ENCODE measurements around the gene NUP88. TPM values are rescaled to one million over a fixed set of nuclear protein-coding genes. Genes with fewer than 3 reads are reported as not detected.

The NUP88 gene
- total and polyA plus RNA-seq, 10 of the 15 experiments (the other 5 are each of a cell fraction or from before 2014, with no cell fraction given), result 110 to 244 (median 188) TPM

GRCh38 chr17:5380491-5381135, 38.8 kb downstream of the NUP88 start:
- intact Hi-C loops (cut with micrococcal nuclease; ENCODE audit: unreplicated experiment), result no loop called here

More at GRCh38 chr17:5380491-5381135, 38.8 kb downstream of the NUP88 start:
- ChIA-PET RAD21 (ENCODE audit: unreplicated experiment) (interaction anchor here (1.5 kb wide), 1 partner anchor 36 kb away, joined by 5 read pairs; no protein-coding TSS in a partner anchor), SMC1A (ENCODE audit: uncharacterized antibody, unreplicated experiment) (interaction anchor here (0.6 kb wide), 2 partner anchors 134 to 189 kb away, joined by 3 read pairs; partner anchors contain the start of gene ZNF594), POLR2A (interaction anchor here (0.6 kb wide), 1 partner anchor 62 kb away, joined by 7 read pairs; no protein-coding TSS in a partner anchor), CTCF (interaction anchor here (1.3 kb wide), 1 partner anchor 18 kb away, joined by 5 read pairs; no protein-coding TSS in a partner anchor)
- no peak for FAIRE-seq
- in situ Hi-C loops (cut with MboI), result no loop called here
- Histone ChIP-seq H3K36me3 (ENCODE audit: control insufficient read depth in 2 of 2, insufficient read depth in 2 of 2, low read length in 1 of 2) (peaks cover 35 to 65% of the 10 kb centered on the region in 2 experiments), H3K27me3 (replicated peaks in 1 of 2; ENCODE audit: control insufficient read depth in 2 of 2, insufficient read depth in 2 of 2, low read length in 1 of 2) (no peaks in the 10 kb centered on the region), H3K79me2 (ENCODE audit: control insufficient read depth, insufficient read depth, low read length) (no peaks in the 10 kb centered on the region), H3K4me1 (ENCODE audit: control insufficient read depth, insufficient read depth, low read length) (no peaks in the 10 kb centered on the region), H3K9me3 (replicated peaks; ENCODE audit: control insufficient read depth, insufficient read depth, low read length) (no peaks in the 10 kb centered on the region), H3K27ac (ENCODE audit: control insufficient read depth, insufficient read depth) (no peak overlapping the region), H3K4me3 (no peak overlapping the region), H3K9ac (ENCODE audit: control insufficient read depth, insufficient read depth, low read length) (no peak overlapping the region), H3K4me2 (ENCODE audit: control insufficient read depth, insufficient read depth) (no peak overlapping the region), H4K20me1 (ENCODE audit: control insufficient read depth, insufficient read depth) (no peaks in the 10 kb centered on the region; the same call in 1 of the 2 replicates), H2AFZ (ENCODE audit: control insufficient read depth, low read depth, low read length) (no peak overlapping the region)
- no TSS peak for BruUV-seq (replicated peaks)
- DNase-seq (ENCODE audit: low read depth, low spot score), result no peak
- TF ChIP-seq JUNB (IDR thresholded peaks at IDR 0.05), result no peak
- TF ChIP-seq CBX5 (IDR thresholded peaks at IDR 0.05; ENCODE audit: low read depth), result no peak
- no peak for TF ChIP-seq MYC (IDR thresholded peaks at IDR 0.05; ENCODE audit: insufficient read depth, insufficient read length, insufficient replicate concordance, low read length, severe bottlenecking)
- TF ChIP-seq MYB (IDR thresholded peaks at IDR 0.05; ENCODE audit: borderline replicate concordance, low read depth, low read length), result no peak
- TF ChIP-seq BRCA1 (IDR thresholded peaks at IDR 0.05; ENCODE audit: low read depth, low read length), result no peak
- TF ChIP-seq, protein P1, sequence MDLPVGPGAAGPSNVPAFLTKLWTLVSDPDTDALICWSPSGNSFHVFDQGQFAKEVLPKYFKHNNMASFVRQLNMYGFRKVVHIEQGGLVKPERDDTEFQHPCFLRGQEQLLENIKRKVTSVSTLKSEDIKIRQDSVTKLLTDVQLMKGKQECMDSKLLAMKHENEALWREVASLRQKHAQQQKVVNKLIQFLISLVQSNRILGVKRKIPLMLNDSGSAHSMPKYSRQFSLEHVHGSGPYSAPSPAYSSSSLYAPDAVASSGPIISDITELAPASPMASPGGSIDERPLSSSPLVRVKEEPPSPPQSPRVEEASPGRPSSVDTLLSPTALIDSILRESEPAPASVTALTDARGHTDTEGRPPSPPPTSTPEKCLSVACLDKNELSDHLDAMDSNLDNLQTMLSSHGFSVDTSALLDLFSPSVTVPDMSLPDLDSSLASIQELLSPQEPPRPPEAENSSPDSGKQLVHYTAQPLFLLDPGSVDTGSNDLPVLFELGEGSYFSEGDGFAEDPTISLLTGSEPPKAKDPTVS (IDR thresholded peaks at IDR 0.05; ENCODE audit: low read depth, low read length), result no peak
- no peak for TF ChIP-seq ZNF622 (IDR thresholded peaks at IDR 0.05)
- no peak for TF ChIP-seq NKRF (conservative IDR thresholded peaks at IDR 0.05)
- TF ChIP-seq, protein P2, sequence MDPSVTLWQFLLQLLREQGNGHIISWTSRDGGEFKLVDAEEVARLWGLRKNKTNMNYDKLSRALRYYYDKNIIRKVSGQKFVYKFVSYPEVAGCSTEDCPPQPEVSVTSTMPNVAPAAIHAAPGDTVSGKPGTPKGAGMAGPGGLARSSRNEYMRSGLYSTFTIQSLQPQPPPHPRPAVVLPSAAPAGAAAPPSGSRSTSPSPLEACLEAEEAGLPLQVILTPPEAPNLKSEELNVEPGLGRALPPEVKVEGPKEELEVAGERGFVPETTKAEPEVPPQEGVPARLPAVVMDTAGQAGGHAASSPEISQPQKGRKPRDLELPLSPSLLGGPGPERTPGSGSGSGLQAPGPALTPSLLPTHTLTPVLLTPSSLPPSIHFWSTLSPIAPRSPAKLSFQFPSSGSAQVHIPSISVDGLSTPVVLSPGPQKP (IDR thresholded peaks at IDR 0.05; ENCODE audit: low read depth, low read length), result no peak
- no peak for TF ChIP-seq PAX8 (IDR thresholded peaks at IDR 0.05)
- no peak for ATAC-seq
- WGBS (ENCODE audit: insufficient coverage, insufficient replicate concordance, low lambda C conversion rate, missing lambda C conversion rate), result 86% methylated on average over 7 of the region's 7 CpGs

All from GM12878 (cell line).